Hepatocyte (in vitro differentiated cells): ENCODE data around the gene CADPS2.

Source experiments
- EZH2 ChIP-seq: fragments of 200-600 bp; sonication (generic); IDR thresholded peaks from 2 replicates; pipeline ENCODE4 v1.6.1; 2016; ENCODE audit warnings: antibody characterized with exemption, mild to moderate bottlenecking, borderline replicate concordance
- TF ChIP-seq, protein P1 (sequence below): fragments of 200-600 bp; sonication (generic); IDR thresholded peaks from 2 replicates; pipeline ENCODE4 v1.5.1; 2016; ENCODE audit warnings: antibody characterized with exemption, mild to moderate bottlenecking; ENCODE audit not compliant: poor library complexity

DNA sequence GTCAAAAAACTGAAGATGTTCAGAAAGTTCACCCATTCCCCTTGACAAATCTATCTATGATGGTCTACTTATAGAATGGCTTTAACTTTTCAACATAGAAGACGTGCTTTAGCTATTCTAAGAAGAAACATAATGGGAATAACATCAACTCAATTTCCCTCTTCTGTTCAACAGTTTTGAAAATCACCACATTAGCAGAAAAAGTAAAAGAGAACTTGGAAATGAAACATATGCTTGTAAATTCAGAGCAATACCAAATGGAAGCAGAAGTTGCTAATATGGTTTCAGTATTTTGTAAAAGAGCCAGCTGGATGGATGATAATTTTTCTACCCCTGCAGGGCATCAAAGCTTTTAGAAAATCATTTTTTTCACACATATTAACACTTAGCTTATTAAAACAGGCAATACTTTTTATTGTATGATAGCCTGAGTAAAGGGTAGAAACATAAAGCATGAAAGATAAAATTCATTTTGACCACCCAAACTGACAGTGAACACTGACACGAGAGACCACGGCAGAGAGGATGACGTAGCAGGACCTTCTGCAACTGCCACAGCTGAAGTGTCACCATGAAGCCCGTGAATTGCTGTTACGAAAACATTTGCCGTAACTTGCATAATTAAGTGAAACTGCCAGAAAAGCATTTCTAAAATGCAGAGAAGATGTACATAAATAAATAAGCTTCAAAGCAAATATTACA is 542.5 kb downstream of the CADPS2 start:
- TF ChIP-seq, protein P1, sequence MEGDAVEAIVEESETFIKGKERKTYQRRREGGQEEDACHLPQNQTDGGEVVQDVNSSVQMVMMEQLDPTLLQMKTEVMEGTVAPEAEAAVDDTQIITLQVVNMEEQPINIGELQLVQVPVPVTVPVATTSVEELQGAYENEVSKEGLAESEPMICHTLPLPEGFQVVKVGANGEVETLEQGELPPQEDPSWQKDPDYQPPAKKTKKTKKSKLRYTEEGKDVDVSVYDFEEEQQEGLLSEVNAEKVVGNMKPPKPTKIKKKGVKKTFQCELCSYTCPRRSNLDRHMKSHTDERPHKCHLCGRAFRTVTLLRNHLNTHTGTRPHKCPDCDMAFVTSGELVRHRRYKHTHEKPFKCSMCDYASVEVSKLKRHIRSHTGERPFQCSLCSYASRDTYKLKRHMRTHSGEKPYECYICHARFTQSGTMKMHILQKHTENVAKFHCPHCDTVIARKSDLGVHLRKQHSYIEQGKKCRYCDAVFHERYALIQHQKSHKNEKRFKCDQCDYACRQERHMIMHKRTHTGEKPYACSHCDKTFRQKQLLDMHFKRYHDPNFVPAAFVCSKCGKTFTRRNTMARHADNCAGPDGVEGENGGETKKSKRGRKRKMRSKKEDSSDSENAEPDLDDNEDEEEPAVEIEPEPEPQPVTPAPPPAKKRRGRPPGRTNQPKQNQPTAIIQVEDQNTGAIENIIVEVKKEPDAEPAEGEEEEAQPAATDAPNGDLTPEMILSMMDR: no peak
- no peak for TF ChIP-seq EZH2
